Transverse colon (tissue), 4 donors: ENCODE measurements around the gene HBG1.

ENCODE experiments used
- EP300 ChIP-seq: sonication (generic); formaldehyde crosslinking; IDR thresholded peaks from one replicate; pipeline ENCODE4 v1.6.1; 2017; ENCODE audit warnings: antibody characterized with exemption, low read depth
- POLR2A ChIP-seq: fragments of 450-650 bp; IDR thresholded peaks from one replicate; pipeline ENCODE4 v1.6.1; 2016; ENCODE audit warnings: antibody characterized with exemption, mild to moderate bottlenecking, moderate library complexity
- POLR2AphosphoS5 ChIP-seq, 3 donors: sonication (generic); formaldehyde crosslinking; IDR thresholded peaks; one replicate each; pipeline ENCODE4 v1.6.1; 2016; ENCODE audit warnings: antibody characterized with exemption in 3 of 3
- TF ChIP-seq, protein P1 (sequence below), 5 experiments: fragments of 200-600 bp in 3 of 5; fragments of 450-650 bp in 2 of 5; sonication (generic) in 3 of 5; IDR thresholded peaks; 1 replicate in 2 of 5; 2 replicates in 3 of 5; pipeline ENCODE4 v1.5.1; 2016 to 2017; ENCODE audit warnings: antibody characterized with exemption in 5 of 5, inconsistent platforms in 3 of 5, mild to moderate bottlenecking in 2 of 5, moderate library complexity in 1 of 5

DNA sequence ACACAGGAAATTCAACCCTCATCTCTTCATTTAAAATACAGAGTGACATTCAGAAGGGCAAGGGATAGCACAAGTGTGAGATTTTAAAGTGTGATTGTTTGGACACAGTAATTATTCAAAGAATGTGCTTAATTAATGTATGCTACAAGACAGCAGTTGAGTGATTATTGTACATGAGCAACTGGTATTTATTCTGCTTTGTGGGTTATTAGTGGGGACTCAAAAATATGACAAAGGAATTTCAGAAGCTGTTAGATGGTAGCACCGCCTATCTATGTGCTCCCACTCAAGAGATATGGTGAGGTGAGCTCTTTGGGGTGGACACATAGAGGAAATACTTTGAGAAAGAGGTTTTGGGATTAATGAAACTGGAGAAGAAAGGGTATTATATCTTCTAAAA is 9.6 kb downstream of the HBG1 start:
- TF ChIP-seq, protein P1, sequence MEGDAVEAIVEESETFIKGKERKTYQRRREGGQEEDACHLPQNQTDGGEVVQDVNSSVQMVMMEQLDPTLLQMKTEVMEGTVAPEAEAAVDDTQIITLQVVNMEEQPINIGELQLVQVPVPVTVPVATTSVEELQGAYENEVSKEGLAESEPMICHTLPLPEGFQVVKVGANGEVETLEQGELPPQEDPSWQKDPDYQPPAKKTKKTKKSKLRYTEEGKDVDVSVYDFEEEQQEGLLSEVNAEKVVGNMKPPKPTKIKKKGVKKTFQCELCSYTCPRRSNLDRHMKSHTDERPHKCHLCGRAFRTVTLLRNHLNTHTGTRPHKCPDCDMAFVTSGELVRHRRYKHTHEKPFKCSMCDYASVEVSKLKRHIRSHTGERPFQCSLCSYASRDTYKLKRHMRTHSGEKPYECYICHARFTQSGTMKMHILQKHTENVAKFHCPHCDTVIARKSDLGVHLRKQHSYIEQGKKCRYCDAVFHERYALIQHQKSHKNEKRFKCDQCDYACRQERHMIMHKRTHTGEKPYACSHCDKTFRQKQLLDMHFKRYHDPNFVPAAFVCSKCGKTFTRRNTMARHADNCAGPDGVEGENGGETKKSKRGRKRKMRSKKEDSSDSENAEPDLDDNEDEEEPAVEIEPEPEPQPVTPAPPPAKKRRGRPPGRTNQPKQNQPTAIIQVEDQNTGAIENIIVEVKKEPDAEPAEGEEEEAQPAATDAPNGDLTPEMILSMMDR (IDR thresholded peaks at IDR 0.05) = no peak
- TF ChIP-seq POLR2A = no peak
- no peak for TF ChIP-seq EP300
- no peak for TF ChIP-seq POLR2AphosphoS5 (IDR thresholded peaks at IDR 0.05)
